Measurements from ENCODE around the gene TMEM141. TPM values are rescaled to one million over a fixed set of nuclear protein-coding genes. Genes with fewer than 3 reads are reported as not detected.

Gene TMEM141
- total and polyA plus RNA-seq, 10 of the 15 experiments (the other 5 are each of a cell fraction or from before 2014, with no cell fraction given), result 7.8 to 48.6 (median 34.4) TPM

- Histone ChIP-seq H3K9me3 (replicated peaks; ENCODE audit: control insufficient read depth, insufficient read depth, low read length) (no peaks in the 10 kb centered on the region), H3K27me3 (replicated peaks in 1 of 2; ENCODE audit: control insufficient read depth in 2 of 2, insufficient read depth in 2 of 2, low read length in 1 of 2) (no peaks in the 10 kb centered on the region), H3K4me1 (ENCODE audit: control insufficient read depth, insufficient read depth, low read length) (peaks cover 12% of the 10 kb centered on the region; the same call in 1 of the 2 replicates), H3K4me2 (ENCODE audit: control insufficient read depth, insufficient read depth) (no peak overlapping the region), H3K4me3 (no peak overlapping the region), H3K27ac (ENCODE audit: control insufficient read depth, insufficient read depth) (no peak overlapping the region), H3K79me2 (ENCODE audit: control insufficient read depth, insufficient read depth, low read length) (no peaks in the 10 kb centered on the region), H2AFZ (ENCODE audit: control insufficient read depth, low read depth, low read length) (no peak overlapping the region), H3K36me3 (ENCODE audit: control insufficient read depth in 2 of 2, insufficient read depth in 2 of 2, low read length in 1 of 2) (no peaks in the 10 kb centered on the region), H3K9ac (ENCODE audit: control insufficient read depth, insufficient read depth, low read length) (no peak overlapping the region), H4K20me1 (ENCODE audit: control insufficient read depth, insufficient read depth) (no peaks in the 10 kb centered on the region)
- TF ChIP-seq, protein P1, sequence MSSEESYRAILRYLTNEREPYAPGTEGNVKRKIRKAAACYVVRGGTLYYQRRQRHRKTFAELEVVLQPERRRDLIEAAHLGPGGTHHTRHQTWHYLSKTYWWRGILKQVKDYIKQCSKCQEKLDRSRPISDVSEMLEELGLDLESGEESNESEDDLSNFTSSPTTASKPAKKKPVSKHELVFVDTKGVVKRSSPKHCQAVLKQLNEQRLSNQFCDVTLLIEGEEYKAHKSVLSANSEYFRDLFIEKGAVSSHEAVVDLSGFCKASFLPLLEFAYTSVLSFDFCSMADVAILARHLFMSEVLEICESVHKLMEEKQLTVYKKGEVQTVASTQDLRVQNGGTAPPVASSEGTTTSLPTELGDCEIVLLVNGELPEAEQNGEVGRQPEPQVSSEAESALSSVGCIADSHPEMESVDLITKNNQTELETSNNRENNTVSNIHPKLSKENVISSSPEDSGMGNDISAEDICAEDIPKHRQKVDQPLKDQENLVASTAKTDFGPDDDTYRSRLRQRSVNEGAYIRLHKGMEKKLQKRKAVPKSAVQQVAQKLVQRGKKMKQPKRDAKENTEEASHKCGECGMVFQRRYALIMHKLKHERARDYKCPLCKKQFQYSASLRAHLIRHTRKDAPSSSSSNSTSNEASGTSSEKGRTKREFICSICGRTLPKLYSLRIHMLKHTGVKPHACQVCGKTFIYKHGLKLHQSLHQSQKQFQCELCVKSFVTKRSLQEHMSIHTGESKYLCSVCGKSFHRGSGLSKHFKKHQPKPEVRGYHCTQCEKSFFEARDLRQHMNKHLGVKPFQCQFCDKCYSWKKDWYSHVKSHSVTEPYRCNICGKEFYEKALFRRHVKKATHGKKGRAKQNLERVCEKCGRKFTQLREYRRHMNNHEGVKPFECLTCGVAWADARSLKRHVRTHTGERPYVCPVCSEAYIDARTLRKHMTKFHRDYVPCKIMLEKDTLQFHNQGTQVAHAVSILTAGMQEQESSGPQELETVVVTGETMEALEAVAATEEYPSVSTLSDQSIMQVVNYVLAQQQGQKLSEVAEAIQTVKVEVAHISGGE (CRISPR knock-in tag; IDR thresholded peaks at IDR 0.05), result no peak
- DNase-seq (ENCODE audit: low read depth, low spot score) (no peak), FAIRE-seq (no peak), ATAC-seq (no peak)
- intact Hi-C loops (cut with micrococcal nuclease; ENCODE audit: unreplicated experiment), result loop anchor here (10.0 kb wide), 1 partner anchor 146 kb away; the partner anchor contains the start of genes C8G and FBXW5
- CTCF ChIA-PET, result interaction anchor here (1.4 kb wide), 1 partner anchor 149 kb away, joined by 7 read pairs; no protein-coding TSS in a partner anchor
- SMC1A ChIA-PET (ENCODE audit: uncharacterized antibody, unreplicated experiment), result no interaction called here
- no TSS peak for BruUV-seq (replicated peaks)
- RAD21 ChIA-PET (ENCODE audit: unreplicated experiment), result no interaction called here
- WGBS (ENCODE audit: insufficient coverage, insufficient replicate concordance, low lambda C conversion rate, missing lambda C conversion rate), result 57% methylated on average over 6 of the region's 6 CpGs
- in situ Hi-C loops (cut with MboI), result loop anchor here (5.0 kb wide), 1 partner anchor 239 kb away; no protein-coding TSS in a partner anchor
- POLR2A ChIA-PET, result no interaction called here
These were observed 7.5 kb downstream of the TMEM141 start for GRCh38 chr9:136798708-136799078.
